ENCODE measurements around the gene SDK2.

Gene SDK2

GRCh38 chr17:73648974-73649373, 4.7 kb upstream of the SDK2 start:
- Histone ChIP-seq H3K9ac (ENCODE audit: low read depth, low read length) (no peak overlapping the region), H3K4me1 (ENCODE audit: control insufficient read depth, insufficient read depth, low read length) (peaks cover 9% of the 10 kb centered on the region), H3K36me3 (ENCODE audit: control insufficient read depth, insufficient read depth, low read length) (no peaks in the 10 kb centered on the region), H3K4me3 (ENCODE audit: low read depth, low read length) (no peak overlapping the region), H3K9me3 (ENCODE audit: control insufficient read depth, insufficient read depth, low read length) (no peaks in the 10 kb centered on the region), H3K27me3 (ENCODE audit: control insufficient read depth, insufficient read depth, low read length) (peaks cover 32% of the 10 kb centered on the region)

GRCh38 chr17:73648543-73648820, 4.2 kb upstream of the SDK2 start:
- Histone ChIP-seq H3K27me3 (ENCODE audit: control insufficient read depth, insufficient read depth, low read length) (peaks cover 34% of the 10 kb centered on the region), H3K4me1 (ENCODE audit: control insufficient read depth, insufficient read depth, low read length) (peaks cover 9% of the 10 kb centered on the region), H3K9me3 (ENCODE audit: control insufficient read depth, insufficient read depth, low read length) (no peaks in the 10 kb centered on the region), H3K4me3 (ENCODE audit: low read depth, low read length) (no peak overlapping the region), H3K36me3 (ENCODE audit: control insufficient read depth, insufficient read depth, low read length) (no peaks in the 10 kb centered on the region), H3K9ac (ENCODE audit: low read depth, low read length) (no peak overlapping the region)

GRCh38 chr17:73647772-73648542, 3.7 kb upstream of the SDK2 start:
- Histone ChIP-seq H3K36me3 (ENCODE audit: control insufficient read depth, insufficient read depth, low read length) (no peaks in the 10 kb centered on the region), H3K4me1 (ENCODE audit: control insufficient read depth, insufficient read depth, low read length) (peaks cover 7% of the 10 kb centered on the region), H3K4me3 (ENCODE audit: low read depth, low read length) (no peak overlapping the region), H3K9me3 (ENCODE audit: control insufficient read depth, insufficient read depth, low read length) (no peaks in the 10 kb centered on the region), H3K27me3 (ENCODE audit: control insufficient read depth, insufficient read depth, low read length) (peaks cover 34% of the 10 kb centered on the region), H3K9ac (ENCODE audit: low read depth, low read length) (no peak overlapping the region)

GRCh38 chr17:73647301-73647695, 3.1 kb upstream of the SDK2 start:
- H3K36me3 ChIP-seq (ENCODE audit: control insufficient read depth, insufficient read depth, low read length), result no peaks in the 10 kb centered on the region

GRCh38 chr17:73646409-73647300, 2.4 kb upstream of the SDK2 start:
- Histone ChIP-seq H3K9ac (ENCODE audit: low read depth, low read length) (no peak overlapping the region), H3K9me3 (ENCODE audit: control insufficient read depth, insufficient read depth, low read length) (no peaks in the 10 kb centered on the region), H3K4me1 (ENCODE audit: control insufficient read depth, insufficient read depth, low read length) (peaks cover 6% of the 10 kb centered on the region), H3K4me3 (ENCODE audit: low read depth, low read length) (no peak overlapping the region), H3K36me3 (ENCODE audit: control insufficient read depth, insufficient read depth, low read length) (no peaks in the 10 kb centered on the region), H3K27me3 (ENCODE audit: control insufficient read depth, insufficient read depth, low read length) (peaks cover 44% of the 10 kb centered on the region)

More at GRCh38 chr17:73647301-73647695, 3.1 kb upstream of the SDK2 start:
- peaks cover 37% of the 10 kb centered on the region for H3K27me3 ChIP-seq (ENCODE audit: control insufficient read depth, insufficient read depth, low read length)
- H3K4me3 ChIP-seq (ENCODE audit: low read depth, low read length), result no peak overlapping the region
- H3K4me1 ChIP-seq (ENCODE audit: control insufficient read depth, insufficient read depth, low read length), result peaks cover 6% of the 10 kb centered on the region
- no peak overlapping the region for H3K9ac ChIP-seq (ENCODE audit: low read depth, low read length)
- no peaks in the 10 kb centered on the region for H3K9me3 ChIP-seq (ENCODE audit: control insufficient read depth, insufficient read depth, low read length)

GRCh38 chr17:73645050-73645871, 1.0 kb upstream of the SDK2 start:
- peaks cover 6% of the 10 kb centered on the region for H3K4me1 ChIP-seq (ENCODE audit: control insufficient read depth, insufficient read depth, low read length)
- H3K9me3 ChIP-seq (ENCODE audit: control insufficient read depth, insufficient read depth, low read length), result no peaks in the 10 kb centered on the region
- peak overlapping the region; percentile 69 for H3K4me3 ChIP-seq (ENCODE audit: low read depth, low read length)
- H3K27me3 ChIP-seq (ENCODE audit: control insufficient read depth, insufficient read depth, low read length), result peaks cover 47% of the 10 kb centered on the region
- no peaks in the 10 kb centered on the region for H3K36me3 ChIP-seq (ENCODE audit: control insufficient read depth, insufficient read depth, low read length)
- no peak overlapping the region for H3K9ac ChIP-seq (ENCODE audit: low read depth, low read length)

- peaks cover 47% of the 10 kb centered on the region for H3K27me3 ChIP-seq (ENCODE audit: control insufficient read depth, insufficient read depth, low read length)
- H3K4me3 ChIP-seq (ENCODE audit: low read depth, low read length), result peak overlapping the region; percentile 69
- H3K36me3 ChIP-seq (ENCODE audit: control insufficient read depth, insufficient read depth, low read length), result no peaks in the 10 kb centered on the region
- H3K4me1 ChIP-seq (ENCODE audit: control insufficient read depth, insufficient read depth, low read length), result peaks cover 6% of the 10 kb centered on the region
- no peaks in the 10 kb centered on the region for H3K9me3 ChIP-seq (ENCODE audit: control insufficient read depth, insufficient read depth, low read length)
- no peak overlapping the region for H3K9ac ChIP-seq (ENCODE audit: low read depth, low read length)
Observed at GRCh38 chr17:73643852-73644144, 447 bp downstream of the SDK2 start.

- Histone ChIP-seq H3K9ac (ENCODE audit: low read depth, low read length) (peak overlapping the region; percentile 54), H3K36me3 (ENCODE audit: control insufficient read depth, insufficient read depth, low read length) (no peaks in the 10 kb centered on the region), H3K9me3 (ENCODE audit: control insufficient read depth, insufficient read depth, low read length) (no peaks in the 10 kb centered on the region), H3K4me1 (ENCODE audit: control insufficient read depth, insufficient read depth, low read length) (peaks cover 6% of the 10 kb centered on the region), H3K27me3 (ENCODE audit: control insufficient read depth, insufficient read depth, low read length) (peaks cover 42% of the 10 kb centered on the region), H3K4me3 (ENCODE audit: low read depth, low read length) (peak overlapping the region; percentile 69)
Observed at GRCh38 chr17:73643001-73643851, 1.0 kb downstream of the SDK2 start.

GRCh38 chr17:73642659-73643000, 1.6 kb downstream of the SDK2 start:
- peaks cover 6% of the 10 kb centered on the region for H3K4me1 ChIP-seq (ENCODE audit: control insufficient read depth, insufficient read depth, low read length)
- H3K27me3 ChIP-seq (ENCODE audit: control insufficient read depth, insufficient read depth, low read length), result peaks cover 36% of the 10 kb centered on the region

GRCh38 chr17:73641826-73642600, 2.2 kb downstream of the SDK2 start:
- peaks cover 30% of the 10 kb centered on the region for H3K27me3 ChIP-seq (ENCODE audit: control insufficient read depth, insufficient read depth, low read length)
- H3K36me3 ChIP-seq (ENCODE audit: control insufficient read depth, insufficient read depth, low read length), result no peaks in the 10 kb centered on the region
- peaks cover 6% of the 10 kb centered on the region for H3K4me1 ChIP-seq (ENCODE audit: control insufficient read depth, insufficient read depth, low read length)
- no peaks in the 10 kb centered on the region for H3K9me3 ChIP-seq (ENCODE audit: control insufficient read depth, insufficient read depth, low read length)
- H3K4me3 ChIP-seq (ENCODE audit: low read depth, low read length), result peak overlapping the region; percentile 69
- H3K9ac ChIP-seq (ENCODE audit: low read depth, low read length), result no peak overlapping the region

More at GRCh38 chr17:73642659-73643000, 1.6 kb downstream of the SDK2 start:
- Histone ChIP-seq H3K9ac (ENCODE audit: low read depth, low read length) (no peak overlapping the region), H3K36me3 (ENCODE audit: control insufficient read depth, insufficient read depth, low read length) (no peaks in the 10 kb centered on the region), H3K4me3 (ENCODE audit: low read depth, low read length) (peak overlapping the region; percentile 69), H3K9me3 (ENCODE audit: control insufficient read depth, insufficient read depth, low read length) (no peaks in the 10 kb centered on the region)
